EH (cell line): ENCODE data around the gene KIAA1217.
"Not testable (repeated sequence)": the region's sequence is repeated elsewhere in the genome, so short reads cannot be mapped to it uniquely, and the experiment has no call there.

Source experiments
- DNase-seq: peaks from one replicate; pipeline ENCODE4 v3.0.0-alpha.2; 2015; ENCODE audit warnings: low read depth

Gene KIAA1217

GRCh38 chr10:24465891-24466818 lies 257.2 kb downstream of the KIAA1217 start:
- peak; percentile 91 for DNase-seq

GRCh38 chr10:24467136-24467535 lies 258.2 kb downstream of the KIAA1217 start:
- no peak for DNase-seq

- DNase-seq = no peak
Measured at GRCh38 chr10:24467605-24468004, 258.7 kb downstream of the KIAA1217 start.

GRCh38 chr10:24468281-24468751 lies 259.4 kb downstream of the KIAA1217 start:
- no peak for DNase-seq

- DNase-seq = peak; percentile 56
Measured at GRCh38 chr10:24469993-24470392, 261.1 kb downstream of the KIAA1217 start.

- DNase-seq = no peak
Measured at GRCh38 chr10:24475598-24475997, 266.7 kb downstream of the KIAA1217 start.

- DNase-seq = no peak
Measured at GRCh38 chr10:24476913-24477701, 268.2 kb downstream of the KIAA1217 start.

- DNase-seq = no peak
Measured at GRCh38 chr10:24477915-24478314, 269.0 kb downstream of the KIAA1217 start.

GRCh38 chr10:24479806-24480205 lies 270.9 kb downstream of the KIAA1217 start:
- no peak for DNase-seq

GRCh38 chr10:24480447-24480846 lies 271.5 kb downstream of the KIAA1217 start:
- no peak for DNase-seq

GRCh38 chr10:24481241-24481640 lies 272.3 kb downstream of the KIAA1217 start:
- no peak for DNase-seq

GRCh38 chr10:24482713-24483112 lies 273.8 kb downstream of the KIAA1217 start:
- DNase-seq = not testable (repeated sequence)

- DNase-seq = peak; percentile 77
Measured at GRCh38 chr10:24483701-24484100, 274.8 kb downstream of the KIAA1217 start.

- DNase-seq = no peak
Measured at GRCh38 chr10:24484771-24485170, 275.8 kb downstream of the KIAA1217 start.

GRCh38 chr10:24485304-24485703 lies 276.4 kb downstream of the KIAA1217 start:
- DNase-seq = no peak

GRCh38 chr10:24488631-24489030 lies 279.7 kb downstream of the KIAA1217 start:
- no peak for DNase-seq

GRCh38 chr10:24493165-24493564 lies 284.2 kb downstream of the KIAA1217 start:
- DNase-seq = no peak

- DNase-seq = no peak
Measured at GRCh38 chr10:24494236-24494635, 285.3 kb downstream of the KIAA1217 start.

GRCh38 chr10:24494777-24495176 lies 285.8 kb downstream of the KIAA1217 start:
- DNase-seq = no peak

GRCh38 chr10:24495666-24496460 lies 286.9 kb downstream of the KIAA1217 start:
- no peak for DNase-seq

GRCh38 chr10:24496906-24497305 lies 288.0 kb downstream of the KIAA1217 start:
- DNase-seq = no peak
